Activated CD4-positive, CD25-positive, alpha-beta regulatory T cell (primary cell): ENCODE measurements around the gene SLC7A7.
"Not testable (repeated sequence)": the region's sequence is repeated elsewhere in the genome, so short reads cannot be mapped to it uniquely, and the experiment has no call there.

ENCODE experiments used
- DNase-seq, 4 experiments: peaks; one replicate each; lab custom pipeline; 2025; lab: John Stamatoyannopoulos, UW

Gene SLC7A7

DNA sequence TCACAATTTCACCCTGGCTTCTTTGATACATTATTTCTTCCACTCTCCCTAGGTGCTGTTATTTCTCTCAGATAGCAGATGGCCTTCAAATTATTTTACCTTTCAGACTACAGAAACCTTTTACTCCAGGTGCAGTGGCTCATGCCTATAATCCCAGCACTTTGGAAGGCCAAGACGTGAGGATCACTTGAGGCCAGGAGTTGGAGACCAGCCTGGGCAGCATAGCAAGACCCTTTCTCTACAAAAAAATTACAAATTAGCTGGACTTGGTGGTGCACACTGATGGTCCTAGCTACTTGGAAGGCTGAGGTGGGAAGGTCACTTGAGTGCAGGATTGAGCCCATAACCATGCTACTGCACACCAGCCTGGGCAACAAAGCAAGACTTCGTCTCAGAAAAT, 23.1 kb downstream of the SLC7A7 start:
- DNase-seq, result no peak

DNA sequence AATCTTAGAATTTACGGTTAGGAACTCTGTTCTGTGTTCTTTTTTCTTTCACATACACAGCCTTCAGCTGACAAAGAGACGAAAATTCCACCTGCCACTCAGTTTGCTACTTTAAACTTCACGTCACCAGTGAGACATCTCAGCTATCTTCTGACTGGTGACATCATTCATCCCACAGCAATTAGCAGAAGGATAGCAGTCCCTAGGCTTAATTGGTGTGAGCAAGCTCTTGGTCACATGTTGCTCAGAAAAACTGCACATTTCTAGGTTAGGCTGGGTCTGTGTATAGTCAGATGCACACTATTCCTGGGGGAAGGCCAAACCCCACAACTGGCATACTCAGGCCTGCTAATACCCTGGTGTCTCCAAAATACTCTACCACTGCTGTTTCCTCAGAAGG, 23.9 kb downstream of the SLC7A7 start:
- no peak for DNase-seq

DNA sequence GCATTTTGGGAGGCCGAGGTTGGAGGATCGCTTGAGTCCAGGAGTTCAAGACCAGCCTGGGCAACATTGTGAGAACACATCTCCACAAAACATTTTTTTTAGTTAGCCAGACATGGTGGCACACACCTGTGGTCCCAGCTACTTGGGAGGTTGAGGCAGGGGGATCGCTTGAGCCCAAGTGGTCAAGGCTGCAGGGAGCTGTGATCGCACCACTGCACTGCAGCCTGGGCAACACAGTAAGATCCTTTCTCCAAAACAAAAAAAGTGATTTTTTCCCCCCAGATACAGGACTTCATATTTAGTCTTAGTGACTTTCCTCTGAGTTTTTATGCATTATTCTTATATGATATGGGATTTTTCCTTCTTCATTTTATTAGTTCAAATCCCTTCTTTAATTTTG, 28.6 kb downstream of the SLC7A7 start:
- DNase-seq, result no peak

DNA sequence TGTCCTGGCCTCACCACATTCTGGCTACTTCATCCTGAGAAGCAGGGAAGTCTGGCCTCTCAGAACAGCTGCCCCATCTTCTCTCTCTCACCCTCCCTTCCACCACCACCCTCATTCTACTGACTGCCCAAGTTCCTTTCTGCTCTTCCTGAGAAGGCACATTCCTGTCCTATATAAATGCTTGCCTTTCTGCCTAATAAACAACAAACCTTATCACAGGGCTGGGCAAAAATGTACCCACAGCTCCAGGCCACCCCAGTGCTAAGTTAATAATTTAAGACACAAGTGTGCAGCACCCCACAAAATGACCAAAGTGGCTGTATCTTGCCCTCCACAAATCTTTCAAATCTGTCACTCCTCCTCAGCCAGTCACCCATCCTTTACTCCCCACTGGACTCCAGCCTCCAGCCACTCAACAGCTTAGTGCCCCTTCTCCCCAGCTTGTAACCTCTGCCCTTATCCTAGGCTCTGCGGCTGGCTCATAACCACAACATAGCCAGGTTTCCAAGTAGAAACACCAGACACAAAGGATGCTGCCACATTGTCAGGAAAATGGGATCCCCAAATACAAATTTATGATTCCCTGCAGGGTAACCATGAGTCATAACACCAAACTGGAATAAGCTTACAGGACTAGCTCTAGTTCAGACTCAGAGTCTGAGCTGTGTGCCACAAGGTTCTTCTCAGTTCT, 33.8 kb downstream of the SLC7A7 start:
- no peak for DNase-seq

GRCh38 chr14:22780941-22781300, 34.3 kb downstream of the SLC7A7 start:
- no peak for DNase-seq

DNA sequence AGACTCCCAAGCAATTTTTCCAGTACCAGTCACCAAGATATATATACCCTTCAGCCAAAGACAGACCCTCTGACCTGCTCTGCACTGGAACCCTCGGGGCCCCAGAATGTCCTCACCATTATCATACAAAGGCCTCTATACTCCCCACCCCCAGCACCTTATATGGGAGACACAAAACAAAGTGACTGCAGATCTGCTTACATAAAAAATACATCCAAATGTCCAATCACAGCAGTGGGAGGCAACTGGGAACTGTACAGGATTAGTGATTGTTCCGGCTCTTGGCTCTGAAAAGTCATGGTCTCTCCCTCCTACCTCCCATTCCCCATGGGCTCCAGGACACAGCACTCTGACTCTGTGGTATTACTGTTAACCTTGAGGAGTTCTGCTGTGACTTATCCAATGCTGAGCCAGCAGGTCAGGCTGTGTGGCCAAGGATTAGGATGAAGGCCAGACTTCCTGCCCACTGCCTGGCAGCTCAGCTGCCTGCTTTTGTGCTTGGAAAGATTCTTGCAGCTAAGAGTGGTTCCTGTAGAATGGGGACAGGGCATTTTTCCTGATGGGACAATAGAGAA, 35.0 kb downstream of the SLC7A7 start:
- DNase-seq, result no peak

DNA sequence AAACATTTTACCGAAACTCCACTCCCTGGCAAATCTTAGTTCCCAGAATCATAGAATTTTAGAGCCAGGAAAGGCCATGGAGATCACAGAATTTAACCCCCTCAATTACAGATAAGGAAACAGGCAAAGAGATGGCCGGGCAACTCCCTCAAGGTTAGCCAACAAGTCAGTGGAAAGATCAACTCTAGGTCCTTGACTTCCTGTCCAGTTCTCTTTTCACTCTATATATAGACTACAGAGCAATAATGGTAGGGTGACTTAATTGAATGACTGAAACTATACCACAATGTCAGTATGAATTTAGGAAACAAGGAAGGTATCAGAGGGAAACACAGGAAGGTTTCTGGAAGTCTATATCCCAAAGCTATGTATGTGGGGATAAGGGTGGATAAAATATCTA, 37.2 kb downstream of the SLC7A7 start:
- no peak for DNase-seq

DNA sequence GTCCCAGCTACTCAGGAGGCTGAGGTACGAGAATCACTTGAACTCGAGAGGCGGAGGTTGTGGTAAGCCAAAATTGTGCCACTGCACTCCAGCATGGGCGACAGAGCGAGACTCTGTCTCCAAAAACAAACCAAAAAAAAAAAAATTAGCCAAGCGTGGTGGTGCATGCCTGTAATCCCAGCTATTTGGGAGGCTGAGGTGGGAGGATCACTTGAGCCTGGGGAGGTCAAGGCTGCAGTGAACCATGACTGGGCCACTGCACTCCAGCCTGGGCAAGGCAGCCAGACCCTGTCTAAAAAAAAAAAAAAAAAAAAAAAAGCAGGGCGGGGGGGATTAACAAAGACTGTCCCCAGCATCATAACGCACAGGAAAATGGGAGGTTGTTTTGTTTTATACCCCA, 38.4 kb downstream of the SLC7A7 start:
- DNase-seq, result not testable (repeated sequence)

- DNase-seq, result no peak
These were observed 39.0 kb downstream of the SLC7A7 start for GRCh38 chr14:22776215-22776614.

GRCh38 chr14:22774011-22774706, 41.1 kb downstream of the SLC7A7 start:
- no peak for DNase-seq

- DNase-seq, result no peak
These were observed 41.8 kb downstream of the SLC7A7 start for GRCh38 chr14:22773162-22774010.

GRCh38 chr14:22772725-22773124, 42.5 kb downstream of the SLC7A7 start:
- DNase-seq, result no peak

DNA sequence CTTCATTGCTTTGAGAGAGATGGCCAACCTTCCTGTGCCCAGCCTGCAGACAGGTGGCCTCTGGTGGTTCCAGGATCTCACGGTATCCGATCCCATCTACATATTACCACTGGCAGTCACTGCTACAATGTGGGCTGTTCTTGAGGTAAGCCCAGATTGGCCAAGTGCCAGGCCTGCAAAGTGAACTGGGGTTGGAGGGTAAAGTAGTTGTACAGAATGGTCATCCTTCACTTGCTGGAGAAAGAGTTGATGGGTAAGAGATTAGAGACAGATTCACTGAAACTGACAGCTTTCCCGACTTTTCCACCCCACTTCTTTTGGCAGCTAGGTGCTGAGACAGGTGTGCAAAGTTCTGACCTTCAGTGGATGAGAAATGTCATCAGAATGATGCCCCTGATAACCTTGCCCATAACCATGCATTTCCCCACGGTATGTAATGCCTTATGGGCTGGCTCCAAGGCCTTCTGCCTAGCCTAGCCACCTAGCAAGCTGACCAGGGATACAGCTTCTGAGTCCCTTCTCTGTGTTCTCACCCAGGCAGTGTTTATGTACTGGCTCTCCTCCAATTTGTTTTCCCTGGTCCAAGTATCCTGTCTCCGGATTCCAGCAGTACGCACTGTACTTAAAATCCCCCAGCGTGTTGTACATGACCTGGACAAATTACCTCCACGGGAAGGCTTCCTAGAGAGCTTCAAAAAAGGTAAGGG, 44.6 kb downstream of the SLC7A7 start:
- no peak for DNase-seq

- no peak for DNase-seq
These were observed 45.9 kb downstream of the SLC7A7 start for GRCh38 chr14:22769369-22769768.

- no peak for DNase-seq
These were observed 46.3 kb downstream of the SLC7A7 start for GRCh38 chr14:22768947-22769346.

DNA sequence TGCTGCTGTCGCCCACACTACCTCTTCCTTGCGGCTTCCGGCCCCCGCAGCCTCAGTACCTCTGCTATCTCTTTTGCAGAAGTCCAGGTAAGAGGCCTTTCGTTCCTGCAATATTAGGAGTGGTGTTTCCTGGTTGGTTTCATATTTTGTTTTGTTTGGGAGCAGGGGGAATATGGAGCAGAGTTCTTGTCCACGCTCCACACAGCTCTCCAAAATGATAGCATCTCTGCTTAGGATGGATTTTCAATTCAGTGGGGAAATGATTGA, 48.0 kb downstream of the SLC7A7 start:
- no peak for DNase-seq

GRCh38 chr14:22766457-22767322, 48.5 kb downstream of the SLC7A7 start, which contains the start of gene OXA1L:
TSS of gene OXA1L (plus strand) at chr14:22766688. CDS start at chr14:22766702, 14 bp downstream.
- peak; percentile 85 to 91 (median 86) for DNase-seq

DNA sequence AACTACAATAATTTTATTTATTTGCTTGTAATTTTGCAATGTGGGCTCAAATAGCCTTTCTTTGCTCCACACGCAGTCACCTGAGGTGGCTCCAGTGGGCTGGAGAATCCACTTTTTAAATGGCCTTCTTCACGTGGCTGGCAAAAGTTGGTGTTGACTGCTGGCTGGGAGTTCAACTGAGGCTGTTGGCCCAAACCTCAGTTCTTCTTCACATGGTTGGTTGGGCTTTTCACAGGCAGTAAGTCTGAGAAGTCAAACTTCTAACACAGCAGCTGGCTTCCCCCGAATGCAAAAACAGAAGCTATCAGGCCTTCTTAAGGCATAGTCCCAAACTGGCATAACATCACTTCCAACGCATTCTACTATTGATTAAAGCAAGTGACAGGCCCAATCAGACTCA, 50.9 kb downstream of the SLC7A7 start:
- no peak for DNase-seq

- no peak for DNase-seq
These were observed 53.5 kb downstream of the SLC7A7 start for GRCh38 chr14:22761734-22762133.

- DNase-seq, result not testable (repeated sequence)
These were observed 57.1 kb downstream of the SLC7A7 start for GRCh38 chr14:22757972-22758650.

- no peak for DNase-seq
These were observed 61.6 kb downstream of the SLC7A7 start for GRCh38 chr14:22753586-22753985.
